ENCODE results near the gene TMF1. TPM values are rescaled to one million over a fixed set of nuclear protein-coding genes. Genes with fewer than 3 reads are reported as not detected.

TMF1 gene
- total RNA-seq, 4 donors from 2014 or later: 21.1 to 27.7 (median 24.9) TPM

GRCh38 chr3:68999605-69000004 is 52.5 kb downstream of the TMF1 start:
- WGBS, 2 donors: 88% methylated on average over 1 of the region's 1 CpG
- no peak overlapping the region for H3K4me3 ChIP-seq (ENCODE audit: low read depth, poor library complexity, severe bottlenecking)
- no peak for TF ChIP-seq POLR2A (IDR thresholded peaks at IDR 0.05)
- TF ChIP-seq CTCF (IDR thresholded peaks at IDR 0.05): no peak
- no peak for DNase-seq (ENCODE audit: low spot score in 2 of 2)
- intact Hi-C loops (cut with DNase I; ENCODE audit: low total_unique reads): no loop called here

- TF ChIP-seq POLR2A (IDR thresholded peaks at IDR 0.05) (no peak), CTCF (IDR thresholded peaks at IDR 0.05) (no peak)
- H3K4me3 ChIP-seq (ENCODE audit: low read depth, poor library complexity, severe bottlenecking): no peak overlapping the region
- intact Hi-C loops (cut with DNase I; ENCODE audit: low total_unique reads): no loop called here
- DNase-seq (ENCODE audit: low spot score in 2 of 2): no peak
Measured at GRCh38 chr3:68999158-68999557, 53.0 kb downstream of the TMF1 start.

GRCh38 chr3:68997887-68998286 is 54.2 kb downstream of the TMF1 start:
- TF ChIP-seq POLR2A (IDR thresholded peaks at IDR 0.05): no peak
- no peak for TF ChIP-seq CTCF (IDR thresholded peaks at IDR 0.05)
- intact Hi-C loops (cut with DNase I; ENCODE audit: low total_unique reads): no loop called here
- DNase-seq (ENCODE audit: low spot score in 2 of 2): no peak
- WGBS, 2 donors: 75 to 88% methylated on average over 6 of the region's 6 CpGs
- no peak overlapping the region for H3K4me3 ChIP-seq (ENCODE audit: low read depth, poor library complexity, severe bottlenecking)

- TF ChIP-seq CTCF (IDR thresholded peaks at IDR 0.05) (no peak), POLR2A (IDR thresholded peaks at IDR 0.05) (no peak)
- no peak for DNase-seq (ENCODE audit: low spot score in 2 of 2)
- no peak overlapping the region for H3K4me3 ChIP-seq (ENCODE audit: low read depth, poor library complexity, severe bottlenecking)
- intact Hi-C loops (cut with DNase I; ENCODE audit: low total_unique reads): no loop called here
- WGBS, 2 donors: 54 to 75% methylated on average over 8 of the region's 8 CpGs
Measured at GRCh38 chr3:68996356-68996995, 55.7 kb downstream of the TMF1 start.

GRCh38 chr3:68988740-68989139 is 63.4 kb downstream of the TMF1 start:
- TF ChIP-seq CTCF (IDR thresholded peaks at IDR 0.05) (no peak), POLR2A (IDR thresholded peaks at IDR 0.05) (no peak)
- no peak for DNase-seq (ENCODE audit: low spot score in 2 of 2)
- WGBS, 2 donors: 78 to 89% methylated on average over 4 of the region's 4 CpGs
- intact Hi-C loops (cut with DNase I; ENCODE audit: low total_unique reads): no loop called here
- no peak overlapping the region for H3K4me3 ChIP-seq (ENCODE audit: low read depth, poor library complexity, severe bottlenecking)

GRCh38 chr3:68987322-68987721 is 64.8 kb downstream of the TMF1 start:
- DNase-seq (ENCODE audit: low spot score in 2 of 2): no peak
- intact Hi-C loops (cut with DNase I; ENCODE audit: low total_unique reads): no loop called here
- 79 to 97% methylated on average over 6 of the region's 6 CpGs for WGBS, 2 donors
- TF ChIP-seq POLR2A (IDR thresholded peaks at IDR 0.05) (no peak), CTCF (IDR thresholded peaks at IDR 0.05) (no peak)
- no peak overlapping the region for H3K4me3 ChIP-seq (ENCODE audit: low read depth, poor library complexity, severe bottlenecking)
